Caco-2 (cell line): Measurements from ENCODE around the gene ZYX. TPM values are rescaled to one million over a fixed set of nuclear protein-coding genes. Genes with fewer than 3 reads are reported as not detected.

Source experiments
- BruUV-seq: library from RNA; stranded (reverse); fragments of 400-500 nt; replicated peaks from 2 replicates; lab custom pipeline; 2021; lab: Mats Ljungman, UMichigan
- CTCF ChIA-PET: fragments of 300-600 bp; sonication (Branson Sonifier 250); formaldehyde crosslinking; loops from one replicate; lab custom pipeline; 2022; ENCODE audit warnings: antibody characterized with exemption; lab: Charles Lee
- POLR2A ChIA-PET: fragments of 300-600 bp; sonication (Branson Sonifier 250); formaldehyde crosslinking; loops from one replicate; lab custom pipeline; 2022; ENCODE audit warnings: antibody characterized with exemption; lab: Charles Lee
- DNase-seq, 2 experiments: peaks; one replicate each; pipeline versions ENCODE4 v3.0.0 to v3.0.0-alpha.2; 2020 to 2022
- H3K27me3 ChIP-seq: replicated peaks from 2 replicates; pipeline ENCODE4 v1.6.0; 2011; ENCODE audit warnings: low read length; ENCODE audit not compliant: control insufficient read depth, insufficient read depth
- H3K36me3 ChIP-seq: 2 replicates; pipeline ENCODE4 v1.5.1; 2011; ENCODE audit warnings: low read length; ENCODE audit not compliant: control insufficient read depth, insufficient read depth
- H3K4me1 ChIP-seq: fragments of 250-450 bp; sonication (Bioruptor Pico); 2 replicates; pipeline ENCODE4 v1.5.1; 2020; ENCODE audit warnings: mild to moderate bottlenecking
- H3K4me3 ChIP-seq: 2 replicates; pipeline ENCODE4 v1.5.1; 2011; ENCODE audit warnings: low read depth, mild to moderate bottlenecking, control low read depth, low read length
- H3K9me3 ChIP-seq: fragments of 250-450 bp; sonication (Bioruptor Pico); 2 replicates; pipeline ENCODE4 v1.5.1; 2020; ENCODE audit warnings: mild to moderate bottlenecking, moderate library complexity
- H3K27ac Mint-ChIP-seq: one replicate; pipeline ENCODE4 v1.8.0; 2022; ENCODE audit warnings: mixed read lengths; ENCODE audit not compliant: unreplicated experiment
- H3K27me3 Mint-ChIP-seq: one replicate; pipeline ENCODE4 v1.8.0; 2022; ENCODE audit warnings: mixed read lengths; ENCODE audit not compliant: insufficient read depth, unreplicated experiment
- H3K36me3 Mint-ChIP-seq: one replicate; pipeline ENCODE4 v1.8.0; 2022; ENCODE audit warnings: mild to moderate bottlenecking, mixed read lengths; ENCODE audit not compliant: insufficient read depth, unreplicated experiment
- H3K4me1 Mint-ChIP-seq: one replicate; pipeline ENCODE4 v1.8.0; 2022; ENCODE audit warnings: low read depth, mixed read lengths; ENCODE audit not compliant: unreplicated experiment
- H3K4me3 Mint-ChIP-seq: one replicate; pipeline ENCODE4 v1.8.0; 2022; ENCODE audit warnings: mild to moderate bottlenecking, moderate library complexity, mixed read lengths; ENCODE audit not compliant: unreplicated experiment
- H3K9me3 Mint-ChIP-seq: one replicate; pipeline ENCODE4 v1.8.0; 2022; ENCODE audit warnings: mixed read lengths; ENCODE audit not compliant: unreplicated experiment
- intact Hi-C: fragments of 100-400 bp; cut with micrococcal nuclease; formaldehyde crosslinking; loops from one replicate; pipeline ENCODE4 v1.10.0; 2022; ENCODE audit not compliant: unreplicated experiment
- total RNA-seq: library from RNA; stranded (reverse); gene quantifications from 2 replicates; pipeline ENCODE4 v1.2.3, GENCODE V29; 2022
- TF ChIP-seq, protein P1 (sequence below), 2 experiments: fragments of 200-600 bp in 1 of 2; IDR thresholded peaks; 1 replicate in 1 of 2; 2 replicates in 1 of 2; pipeline versions ENCODE4 v1.5.1 to v1.8.0; 2011 to 2022; ENCODE audit warnings: antibody characterized with exemption in 1 of 2, control low read depth in 1 of 2, inconsistent platforms in 1 of 2, low read depth in 1 of 2, low read length in 1 of 2, mild to moderate bottlenecking in 1 of 2, moderate library complexity in 1 of 2; ENCODE audit not compliant: insufficient read depth in 1 of 2, severe bottlenecking in 1 of 2, unreplicated experiment in 1 of 2

The ZYX gene
- total RNA-seq, 1 experiment from 2014 or later = 147 TPM

DNA sequence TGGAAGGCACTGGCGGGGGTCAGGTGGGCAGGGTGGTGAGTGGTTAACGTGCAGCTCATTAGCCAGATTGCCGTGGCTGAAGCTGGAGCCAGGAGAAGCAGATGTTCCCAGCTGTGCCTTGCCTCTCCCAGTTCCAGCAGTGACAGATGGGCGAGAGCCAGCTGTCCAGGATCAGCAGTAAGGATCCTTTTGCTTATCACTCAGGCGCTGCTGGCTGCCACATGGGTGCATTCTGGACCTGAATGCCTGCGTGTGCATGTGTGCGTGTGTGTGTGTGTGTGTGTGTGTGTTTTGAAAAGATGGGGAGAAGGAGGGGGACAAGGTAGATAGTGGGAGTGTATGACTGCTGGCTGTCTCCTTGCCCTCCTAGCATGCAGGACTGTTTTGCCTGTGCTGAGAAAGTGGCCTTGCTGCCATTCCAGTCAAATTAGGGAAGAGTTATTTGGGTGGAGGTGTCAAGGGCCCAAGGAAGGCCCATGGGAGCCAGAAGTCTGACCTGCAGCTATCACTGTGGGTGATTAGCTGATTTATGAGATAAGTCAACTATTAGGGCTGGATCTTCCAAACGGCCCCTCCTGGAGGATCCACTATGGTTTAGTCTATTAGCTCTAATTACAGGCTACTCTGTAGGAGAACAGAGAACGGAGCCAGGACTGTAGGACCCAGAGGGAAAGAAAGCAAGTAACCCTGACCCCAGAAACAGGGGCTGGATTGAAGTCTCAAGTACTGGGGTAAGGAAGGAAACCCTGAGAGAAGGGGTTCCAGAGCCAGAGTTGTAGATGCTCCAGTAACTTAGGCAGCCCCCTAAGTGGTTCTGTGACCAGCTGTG lies 24.2 kb downstream of the ZYX start:
- no peak overlapping the region for H3K4me3 Mint-ChIP-seq
- no peak for DNase-seq
- CTCF ChIA-PET = interaction anchor here (0.9 kb wide), 1 partner anchor 18 kb away, joined by 3 read pairs; no protein-coding TSS in a partner anchor
- no peaks in the 10 kb centered on the region for H3K27me3 Mint-ChIP-seq
- peaks cover 27% of the 10 kb centered on the region for H3K36me3 Mint-ChIP-seq
- no peak overlapping the region for H3K27ac Mint-ChIP-seq
- H3K36me3 ChIP-seq = peaks cover 1% of the 10 kb centered on the region; the same call in 1 of the 2 replicates
- no TSS peak for BruUV-seq
- H3K9me3 Mint-ChIP-seq = no peaks in the 10 kb centered on the region
- TF ChIP-seq, protein P1, sequence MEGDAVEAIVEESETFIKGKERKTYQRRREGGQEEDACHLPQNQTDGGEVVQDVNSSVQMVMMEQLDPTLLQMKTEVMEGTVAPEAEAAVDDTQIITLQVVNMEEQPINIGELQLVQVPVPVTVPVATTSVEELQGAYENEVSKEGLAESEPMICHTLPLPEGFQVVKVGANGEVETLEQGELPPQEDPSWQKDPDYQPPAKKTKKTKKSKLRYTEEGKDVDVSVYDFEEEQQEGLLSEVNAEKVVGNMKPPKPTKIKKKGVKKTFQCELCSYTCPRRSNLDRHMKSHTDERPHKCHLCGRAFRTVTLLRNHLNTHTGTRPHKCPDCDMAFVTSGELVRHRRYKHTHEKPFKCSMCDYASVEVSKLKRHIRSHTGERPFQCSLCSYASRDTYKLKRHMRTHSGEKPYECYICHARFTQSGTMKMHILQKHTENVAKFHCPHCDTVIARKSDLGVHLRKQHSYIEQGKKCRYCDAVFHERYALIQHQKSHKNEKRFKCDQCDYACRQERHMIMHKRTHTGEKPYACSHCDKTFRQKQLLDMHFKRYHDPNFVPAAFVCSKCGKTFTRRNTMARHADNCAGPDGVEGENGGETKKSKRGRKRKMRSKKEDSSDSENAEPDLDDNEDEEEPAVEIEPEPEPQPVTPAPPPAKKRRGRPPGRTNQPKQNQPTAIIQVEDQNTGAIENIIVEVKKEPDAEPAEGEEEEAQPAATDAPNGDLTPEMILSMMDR (IDR thresholded peaks at IDR 0.05; ENCODE audit: insufficient read depth in 1 of 2, low read depth in 1 of 2, low read length in 1 of 2, severe bottlenecking in 1 of 2, unreplicated experiment in 1 of 2) = no peak
- no peaks in the 10 kb centered on the region for H3K9me3 ChIP-seq
- H3K27me3 ChIP-seq = no peaks in the 10 kb centered on the region
- H3K4me3 ChIP-seq = no peak overlapping the region
- H3K4me1 Mint-ChIP-seq = peaks cover 37% of the 10 kb centered on the region
- intact Hi-C loops = loop anchor here (2.0 to 5.0 kb wide), 2 partner anchors 13 to 58 kb away; no protein-coding TSS in a partner anchor
- H3K4me1 ChIP-seq = peaks cover 29% of the 10 kb centered on the region
- POLR2A ChIA-PET = no interaction called here

DNA sequence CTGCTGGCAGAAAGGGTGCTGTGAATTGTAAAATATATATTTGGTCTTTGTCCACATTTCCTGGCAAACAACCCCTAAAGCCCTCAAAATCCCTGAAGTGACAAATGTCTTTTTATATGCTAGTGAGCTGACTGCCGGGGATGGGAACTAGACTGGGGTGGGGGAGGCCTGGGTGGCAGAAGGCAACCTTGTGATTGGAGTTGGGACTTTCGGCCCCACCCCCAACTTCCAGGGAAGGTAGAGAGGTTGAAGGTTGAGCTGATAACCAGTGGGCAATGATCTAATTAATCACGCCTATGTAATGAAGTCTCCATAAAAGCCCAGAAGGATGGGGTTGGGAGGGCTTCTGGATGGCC lies 24.8 kb downstream of the ZYX start:
- Mint-ChIP-seq H3K27ac (no peak overlapping the region), H3K36me3 (peaks cover 24% of the 10 kb centered on the region), H3K4me1 (peaks cover 43% of the 10 kb centered on the region), H3K27me3 (no peaks in the 10 kb centered on the region), H3K4me3 (no peak overlapping the region), H3K9me3 (no peaks in the 10 kb centered on the region)
- no peaks in the 10 kb centered on the region for H3K9me3 ChIP-seq
- H3K4me3 ChIP-seq = no peak overlapping the region
- TF ChIP-seq, protein P1 (IDR thresholded peaks at IDR 0.05; ENCODE audit: insufficient read depth in 1 of 2, low read depth in 1 of 2, low read length in 1 of 2, severe bottlenecking in 1 of 2, unreplicated experiment in 1 of 2) = no peak
- intact Hi-C loops = loop anchor here (2.0 to 5.0 kb wide), 2 partner anchors 13 to 59 kb away; no protein-coding TSS in a partner anchor
- no TSS peak for BruUV-seq
- no peak for DNase-seq
- peaks cover 32% of the 10 kb centered on the region for H3K4me1 ChIP-seq
- peaks cover 1% of the 10 kb centered on the region; the same call in 1 of the 2 replicates for H3K36me3 ChIP-seq
- POLR2A ChIA-PET = no interaction called here
- H3K27me3 ChIP-seq = no peaks in the 10 kb centered on the region
- CTCF ChIA-PET = interaction anchor here (0.7 kb wide), 1 partner anchor 21 kb away, joined by 3 read pairs; no protein-coding TSS in a partner anchor
